Prostate gland (tissue), 2 donors: ENCODE results near the gene PDE1C. TPM values are rescaled to one million over a fixed set of nuclear protein-coding genes. Genes with fewer than 3 reads are reported as not detected.

Experiments
- DNase-seq: peaks from one replicate; pipeline ENCODE4 v3.0.0-alpha.2; 2019; ENCODE audit warnings: low spot score
- H3K27ac ChIP-seq, 2 donors: fragments of 200-600 bp; sonication (generic); 2 replicates each; pipeline ENCODE4 v1.5.1; 2017 to 2019
- H3K27me3 ChIP-seq: fragments of 200-600 bp; sonication (generic); replicated peaks from 2 replicates; pipeline ENCODE4 v1.5.1; 2019; ENCODE audit not compliant: insufficient read depth
- H3K36me3 ChIP-seq, 2 donors: fragments of 200-600 bp; sonication (generic); 1 replicate in 1 of 2; 2 replicates in 1 of 2; pipeline versions ENCODE4 v1.5.1 to v1.8.1; 2017 to 2019
- H3K4me1 ChIP-seq: fragments of 200-600 bp; sonication (generic); replicated peaks from 2 replicates; pipeline ENCODE4 v1.5.1; 2019
- H3K4me3 ChIP-seq, 2 donors: fragments of 200-600 bp; sonication (generic); 2 replicates each; pipeline ENCODE4 v1.5.1; 2017 to 2019
- H3K9me3 ChIP-seq: fragments of 200-600 bp; sonication (generic); 2 replicates; pipeline ENCODE4 v1.5.1; 2017
- CTCF ChIP-seq, 4 experiments: fragments of 200-600 bp in 2 of 4; fragments of 450-650 bp in 2 of 4; sonication (generic) in 2 of 4; IDR thresholded peaks; 1 replicate in 3 of 4; 2 replicates in 1 of 4; pipeline ENCODE4 v1.5.1; 2016 to 2019; ENCODE audit warnings: antibody characterized with exemption in 4 of 4, mild to moderate bottlenecking in 2 of 4, moderate library complexity in 2 of 4
- POLR2A ChIP-seq: fragments of 450-650 bp; IDR thresholded peaks from one replicate; pipeline ENCODE4 v1.6.1; 2016; ENCODE audit warnings: antibody characterized with exemption, mild to moderate bottlenecking
- POLR2AphosphoS5 ChIP-seq: sonication (generic); formaldehyde crosslinking; IDR thresholded peaks from one replicate; pipeline ENCODE4 v1.6.1; 2017; ENCODE audit warnings: antibody characterized with exemption
- WGBS: methylation state at CpG from one replicate; pipeline ENCODE4 v1.1.5; 2018; 5-methylcytosine and 5-hydroxymethylcytosine counted together
- intact Hi-C: fragments of 100-400 bp; cut with DNase I; formaldehyde crosslinking; loops from one replicate; pipeline ENCODE4 v1.14.2; 2022
- total RNA-seq, 2 donors: library from RNA; depleted of rRNA; stranded (reverse); fragments of >200 nt; gene quantifications; one replicate each; pipeline ENCODE4 v1.1.0, GENCODE V29; 2016

Gene PDE1C
- total RNA-seq, 2 donors from 2014 or later, result 2.4 to 4.2 TPM

- DNase-seq, result no peak
- TF ChIP-seq POLR2A (no peak), CTCF (IDR thresholded peaks at IDR 0.05) (no peak)
- H3K4me1 ChIP-seq, result no peaks in the 10 kb centered on the region
- WGBS, result 43% methylated on average over 2 of the region's 2 CpGs
- H3K27me3 ChIP-seq, result no peaks in the 10 kb centered on the region
- H3K27ac ChIP-seq, result no peak overlapping the region
- intact Hi-C loops, result no loop called here
- H3K4me3 ChIP-seq, result no peak overlapping the region
- H3K36me3 ChIP-seq, result no peaks in the 10 kb centered on the region
- no peaks in the 10 kb centered on the region for H3K9me3 ChIP-seq
These were observed 36.2 kb downstream of the PDE1C start for GRCh38 chr7:32034052-32034451.

- intact Hi-C loops, result no loop called here
These were observed 37.2 kb downstream of the PDE1C start for GRCh38 chr7:32033006-32033405.

GRCh38 chr7:32032211-32032610 is 38.0 kb downstream of the PDE1C start:
- H3K9me3 ChIP-seq, result no peaks in the 10 kb centered on the region
- H3K27me3 ChIP-seq, result no peaks in the 10 kb centered on the region
- H3K4me1 ChIP-seq, result no peaks in the 10 kb centered on the region
- TF ChIP-seq POLR2A (no peak), CTCF (IDR thresholded peaks at IDR 0.05) (no peak), POLR2AphosphoS5 (no peak)
- H3K4me3 ChIP-seq, result no peak overlapping the region
- WGBS, result 95% methylated on average over 4 of the region's 4 CpGs
- H3K36me3 ChIP-seq, result no peaks in the 10 kb centered on the region
- intact Hi-C loops, result no loop called here
- H3K27ac ChIP-seq, result no peak overlapping the region
- DNase-seq, result no peak

More at GRCh38 chr7:32033006-32033405, 37.2 kb downstream of the PDE1C start:
- H3K36me3 ChIP-seq, result no peaks in the 10 kb centered on the region
- 90% methylated on average over 3 of the region's 3 CpGs for WGBS
- no peaks in the 10 kb centered on the region for H3K27me3 ChIP-seq
- no peak for DNase-seq
- no peak for TF ChIP-seq POLR2AphosphoS5
- no peak for TF ChIP-seq POLR2A
- TF ChIP-seq CTCF (IDR thresholded peaks at IDR 0.05), result no peak
- H3K9me3 ChIP-seq, result no peaks in the 10 kb centered on the region
- H3K27ac ChIP-seq, result no peak overlapping the region
- no peak overlapping the region for H3K4me3 ChIP-seq
- H3K4me1 ChIP-seq, result no peaks in the 10 kb centered on the region

- TF ChIP-seq CTCF (IDR thresholded peaks at IDR 0.05), result no peak
- TF ChIP-seq POLR2AphosphoS5, result no peak
- no peak for TF ChIP-seq POLR2A
- Histone ChIP-seq H3K4me3 (no peak overlapping the region), H3K4me1 (no peaks in the 10 kb centered on the region), H3K9me3 (no peaks in the 10 kb centered on the region), H3K36me3 (no peaks in the 10 kb centered on the region), H3K27ac (no peak overlapping the region), H3K27me3 (no peaks in the 10 kb centered on the region)
- no peak for DNase-seq
- WGBS, result 77% methylated on average over 3 of the region's 3 CpGs
- intact Hi-C loops, result no loop called here
These were observed 39.1 kb downstream of the PDE1C start for GRCh38 chr7:32030904-32031692.

GRCh38 chr7:32026083-32026425 is 44.2 kb downstream of the PDE1C start:
- Histone ChIP-seq H3K36me3 (no peaks in the 10 kb centered on the region), H3K4me3 (no peak overlapping the region), H3K27ac (no peak overlapping the region), H3K27me3 (no peaks in the 10 kb centered on the region), H3K4me1 (no peaks in the 10 kb centered on the region), H3K9me3 (no peaks in the 10 kb centered on the region)
- intact Hi-C loops, result no loop called here
- WGBS, result 94% methylated on average over 5 of the region's 5 CpGs
- no peak for TF ChIP-seq POLR2A
- TF ChIP-seq CTCF (IDR thresholded peaks at IDR 0.05), result no peak
- TF ChIP-seq POLR2AphosphoS5, result no peak
- no peak for DNase-seq
